GM12875 (cell line): ENCODE results near the gene GSTO2.

Experiments
- H3K4me3 ChIP-seq: one replicate; pipeline ENCODE4 v1.5.1; 2011; ENCODE audit warnings: low read depth, low read length, control low read depth
- CTCF ChIP-seq: IDR thresholded peaks from 2 replicates; pipeline ENCODE4 v1.5.1; 2011; ENCODE audit warnings: low read depth, mild to moderate bottlenecking, control low read depth, inconsistent platforms, low read length, moderate library complexity, borderline replicate concordance; ENCODE audit not compliant: insufficient read depth

Gene GSTO2

GRCh38 chr10:104253606-104254410 is 15.2 kb upstream of the GSTO2 start:
- no peak for TF ChIP-seq CTCF
- peak overlapping the region; percentile 92 for H3K4me3 ChIP-seq

GRCh38 chr10:104254493-104255310 is 14.3 kb upstream of the GSTO2 start, which contains the start of gene GSTO1:
Gene GSTO1 (plus strand): TSS chr10:104254892. CDS start chr10:104254929, 37 bp downstream.
- peak within 1 kb of the TSS; percentile 92 for H3K4me3 ChIP-seq
- no peak for TF ChIP-seq CTCF

- H3K4me3 ChIP-seq, result peak overlapping the region; percentile 92
- TF ChIP-seq CTCF, result no peak
Measured at GRCh38 chr10:104255311-104255981, 13.5 kb upstream of the GSTO2 start.

GRCh38 chr10:104256335-104256961 is 12.5 kb upstream of the GSTO2 start:
- no peak for TF ChIP-seq CTCF
- no peak overlapping the region for H3K4me3 ChIP-seq

- no peak for TF ChIP-seq CTCF
Measured at GRCh38 chr10:104257235-104257634, 11.7 kb upstream of the GSTO2 start.

GRCh38 chr10:104258209-104258608 is 10.8 kb upstream of the GSTO2 start:
- TF ChIP-seq CTCF, result no peak

More at GRCh38 chr10:104257235-104257634, 11.7 kb upstream of the GSTO2 start:
- H3K4me3 ChIP-seq, result no peak overlapping the region

More at GRCh38 chr10:104258209-104258608, 10.8 kb upstream of the GSTO2 start:
- no peak overlapping the region for H3K4me3 ChIP-seq
